Stimulated activated CD4-positive, alpha-beta T cell treated with anti-CD3 and anti-CD28 coated beads, Interleukin-15, amount 100 ng/mL, for 24 hours (primary cell): ENCODE data around the gene AGAP1.
"Not testable (repeated sequence)": the region's sequence is repeated elsewhere in the genome, so short reads cannot be mapped to it uniquely, and the experiment has no call there.

Source experiments
- DNase-seq: peaks from one replicate; pipeline ENCODE4 v3.0.0-alpha.2; 2020

AGAP1 gene

DNA sequence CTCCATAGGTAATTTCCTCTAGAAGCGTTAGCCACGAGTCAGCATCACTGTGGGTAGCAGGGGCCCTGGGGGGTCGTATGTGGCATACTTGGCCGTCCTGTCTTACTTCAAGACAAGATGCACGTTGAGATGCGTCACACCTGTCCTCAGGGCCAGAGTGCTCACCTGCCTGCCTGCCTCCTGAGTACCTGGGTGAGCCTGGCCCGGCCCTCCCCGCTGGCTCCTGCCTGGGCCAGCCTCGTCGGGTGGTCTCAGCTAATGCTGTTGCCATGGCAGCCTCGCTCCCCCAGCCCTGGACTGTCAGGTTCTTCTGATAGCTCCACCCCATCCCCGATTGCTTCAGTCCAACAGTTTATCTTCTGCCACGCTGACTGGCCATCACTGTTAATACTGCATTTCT, 441.9 kb downstream of the AGAP1 start:
- no peak for DNase-seq

DNA sequence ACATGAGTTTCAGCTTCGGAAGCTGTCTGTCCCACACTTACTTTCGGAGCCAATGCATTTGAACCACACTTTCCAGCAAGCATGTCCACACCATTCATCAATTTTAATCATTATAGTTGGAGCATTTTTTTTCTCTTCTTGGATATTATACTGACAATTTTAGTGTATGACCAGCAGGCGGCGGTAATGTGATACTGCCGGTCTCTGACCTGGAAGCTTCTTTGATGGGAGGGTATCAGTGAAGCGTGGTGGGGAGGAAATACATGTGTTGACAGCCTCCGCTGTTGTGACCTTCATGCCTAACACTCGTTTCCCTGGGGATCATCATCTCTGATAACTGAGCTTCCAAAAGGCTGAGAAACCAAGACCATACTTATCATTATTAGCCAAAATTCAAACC, 442.6 kb downstream of the AGAP1 start:
- DNase-seq, result peak; percentile 33

DNA sequence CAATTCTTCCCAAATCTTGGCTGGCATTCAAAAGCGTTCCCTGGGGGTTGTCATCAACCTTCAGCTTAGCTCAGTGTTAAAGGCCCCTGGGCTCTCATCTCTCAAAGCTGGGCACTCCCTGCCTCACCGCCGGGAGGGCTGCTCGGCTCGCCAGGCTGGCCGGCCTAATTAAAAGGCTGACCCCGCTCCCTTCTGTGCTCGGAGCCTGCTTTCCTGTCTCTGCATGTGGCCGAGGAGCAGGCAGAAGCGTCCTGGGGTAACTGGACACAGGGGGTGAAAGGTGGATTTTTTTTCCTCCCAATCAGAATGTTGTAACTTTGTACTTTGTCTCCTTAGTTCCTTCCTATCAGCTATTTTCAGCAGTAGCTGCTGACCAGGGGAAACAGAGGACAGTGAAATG, 443.2 kb downstream of the AGAP1 start:
- no peak for DNase-seq

- DNase-seq, result no peak
These were observed 443.7 kb downstream of the AGAP1 start for GRCh38 chr2:235937526-235937925.

GRCh38 chr2:235937936-235938335, 444.1 kb downstream of the AGAP1 start:
- no peak for DNase-seq

DNA sequence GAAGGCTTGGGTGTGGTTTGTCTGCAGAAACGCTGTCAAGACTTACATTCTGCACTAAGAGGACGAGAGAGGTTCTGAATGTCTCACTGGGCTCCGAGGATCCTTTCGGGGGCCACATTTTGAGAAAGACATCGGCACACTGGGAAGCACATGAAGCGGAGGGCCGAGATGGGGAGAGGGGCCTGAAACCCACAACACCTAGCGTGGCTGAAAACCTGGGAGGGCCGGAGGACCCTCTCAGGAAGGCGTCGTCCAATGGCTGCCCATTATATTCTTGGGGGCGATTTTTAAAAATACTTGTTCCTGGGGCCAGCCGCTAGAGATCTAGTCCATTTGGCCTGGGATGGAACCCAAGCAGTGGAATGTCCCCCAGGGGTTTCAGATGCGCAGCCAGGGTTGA, 444.8 kb downstream of the AGAP1 start:
- no peak for DNase-seq

DNA sequence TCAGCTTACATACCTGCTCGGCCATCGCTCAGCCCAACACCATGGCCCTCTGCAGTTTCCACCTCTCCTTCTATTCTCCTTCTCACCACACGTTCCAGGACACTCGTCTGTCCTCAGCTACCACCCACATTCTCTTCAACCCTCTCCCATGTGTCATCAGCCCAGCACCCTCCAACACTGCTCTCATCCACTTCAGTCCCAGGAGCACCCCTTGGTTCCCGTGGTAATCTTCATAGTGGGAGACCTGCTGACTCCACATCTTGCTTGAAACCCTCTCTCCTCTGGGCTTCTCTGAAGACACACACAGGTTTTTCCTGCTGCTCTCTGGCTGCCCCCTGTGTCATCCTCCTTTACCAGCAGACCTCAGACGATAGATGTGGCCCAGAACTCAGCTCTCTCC, 445.6 kb downstream of the AGAP1 start:
- DNase-seq, result no peak

DNA sequence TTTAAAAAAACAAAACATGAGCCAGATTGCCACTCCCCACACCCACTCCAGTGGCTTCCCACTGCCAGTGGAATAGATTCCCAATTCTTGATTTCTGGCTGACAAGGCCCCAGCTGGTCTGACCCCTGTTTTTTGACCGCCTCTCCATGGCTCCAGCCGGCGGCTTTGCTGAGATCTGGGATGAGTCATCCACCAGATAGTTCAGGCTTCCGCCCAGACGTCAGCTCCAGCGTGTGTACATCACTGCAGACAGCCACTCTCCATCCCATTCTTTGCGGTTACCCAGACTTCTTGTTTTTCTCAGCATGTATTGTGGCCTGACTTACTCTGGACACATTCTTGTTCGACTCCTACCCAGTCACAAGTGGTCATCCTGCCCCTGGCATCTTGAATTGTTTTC, 446.5 kb downstream of the AGAP1 start:
- no peak for DNase-seq

GRCh38 chr2:235944591-235944990, 450.7 kb downstream of the AGAP1 start:
- no peak for DNase-seq

- no peak for DNase-seq
These were observed 451.8 kb downstream of the AGAP1 start for GRCh38 chr2:235945608-235946140.

GRCh38 chr2:235946590-235946989, 452.7 kb downstream of the AGAP1 start:
- no peak for DNase-seq

DNA sequence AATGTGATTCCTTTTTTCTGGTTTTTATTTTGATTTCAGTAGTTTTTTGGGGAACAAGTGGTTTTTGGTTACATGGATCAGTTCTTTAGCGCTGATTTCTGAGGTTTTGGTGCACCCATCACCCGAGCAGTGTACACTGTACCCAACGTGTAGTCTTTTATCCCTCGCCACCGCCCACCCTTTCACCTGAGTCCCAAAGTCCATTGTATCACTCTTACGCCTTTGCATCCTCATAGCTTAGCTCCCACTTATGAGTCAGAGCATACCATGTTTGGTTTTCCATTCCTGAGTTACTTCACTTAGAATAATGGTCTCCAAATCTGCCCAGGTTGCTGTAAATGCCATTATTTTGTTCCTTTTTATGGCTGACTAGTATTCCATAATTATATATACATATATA, 453.2 kb downstream of the AGAP1 start:
- DNase-seq, result not testable (repeated sequence)

GRCh38 chr2:235949567-235950472, 456.0 kb downstream of the AGAP1 start:
- no peak for DNase-seq

- no peak for DNase-seq
These were observed 456.6 kb downstream of the AGAP1 start for GRCh38 chr2:235950473-235950809.

- DNase-seq, result no peak
These were observed 457.6 kb downstream of the AGAP1 start for GRCh38 chr2:235951493-235951892.

- DNase-seq, result peak; percentile 42
These were observed 458.1 kb downstream of the AGAP1 start for GRCh38 chr2:235951982-235952381.

GRCh38 chr2:235952714-235953113, 458.9 kb downstream of the AGAP1 start:
- DNase-seq, result no peak

- no peak for DNase-seq
These were observed 460.4 kb downstream of the AGAP1 start for GRCh38 chr2:235954281-235954680.

DNA sequence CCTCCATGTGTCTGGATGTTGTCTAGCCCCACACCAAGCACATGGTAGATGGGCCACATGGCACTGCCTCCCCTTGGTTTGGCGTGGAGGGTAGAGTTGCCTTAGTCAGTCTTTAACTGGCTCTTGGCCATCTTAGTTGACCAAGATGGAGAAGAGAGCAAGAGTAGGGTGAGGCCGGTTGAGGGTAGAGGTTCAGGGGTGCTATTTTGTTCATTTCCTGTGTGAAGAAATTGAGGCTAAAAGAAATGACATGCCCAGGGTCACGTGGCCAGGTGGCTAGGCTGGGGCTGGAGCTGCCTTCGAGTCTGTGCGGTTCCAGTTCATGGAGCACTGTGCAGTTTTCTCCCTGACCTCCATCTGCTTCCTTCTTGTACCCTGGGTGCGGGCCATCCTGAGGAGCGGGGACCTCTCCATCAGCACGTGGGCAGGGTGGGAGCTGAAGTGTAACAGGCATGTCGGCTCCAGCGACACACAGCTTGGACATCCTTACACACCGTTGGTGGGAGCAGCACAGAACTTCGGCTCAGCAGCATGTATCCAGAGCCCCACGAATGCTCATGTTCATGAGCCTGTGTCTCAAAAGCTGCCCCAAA, 461.1 kb downstream of the AGAP1 start:
- DNase-seq, result no peak

GRCh38 chr2:235955664-235956063, 461.8 kb downstream of the AGAP1 start:
- DNase-seq, result no peak

DNA sequence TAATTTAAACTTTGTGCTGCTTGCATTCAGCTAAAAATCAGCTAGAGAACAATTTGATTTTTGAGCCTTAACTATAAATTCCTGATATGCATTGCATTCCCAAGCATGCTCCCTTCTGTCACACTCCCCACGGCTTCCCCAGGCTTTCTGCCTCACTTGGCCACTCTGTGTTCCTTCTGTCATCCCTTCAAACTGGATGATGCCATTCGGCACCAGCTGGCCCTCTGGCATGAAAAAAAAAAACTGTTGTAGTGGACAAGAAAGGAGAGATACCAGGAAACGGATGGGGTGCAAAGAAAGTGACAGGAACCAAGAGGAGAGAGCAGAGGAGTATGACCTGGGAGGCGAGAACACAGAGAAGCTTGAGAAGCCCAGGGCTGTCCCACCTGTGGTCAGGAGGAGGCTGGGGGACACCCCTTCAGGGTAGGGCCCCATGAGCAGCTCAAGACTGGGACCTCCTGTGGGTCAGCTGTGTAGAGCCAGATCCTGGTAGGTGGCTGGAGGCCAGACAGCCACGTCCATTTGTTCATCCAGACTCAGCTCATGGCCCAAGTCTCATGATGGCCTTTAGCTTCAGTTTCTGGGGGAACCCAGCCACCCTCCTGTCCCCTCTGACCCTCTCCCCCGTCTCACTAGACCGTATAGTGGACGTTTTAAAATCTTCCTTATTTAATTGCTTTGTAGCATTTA, 462.6 kb downstream of the AGAP1 start:
- DNase-seq, result no peak

DNA sequence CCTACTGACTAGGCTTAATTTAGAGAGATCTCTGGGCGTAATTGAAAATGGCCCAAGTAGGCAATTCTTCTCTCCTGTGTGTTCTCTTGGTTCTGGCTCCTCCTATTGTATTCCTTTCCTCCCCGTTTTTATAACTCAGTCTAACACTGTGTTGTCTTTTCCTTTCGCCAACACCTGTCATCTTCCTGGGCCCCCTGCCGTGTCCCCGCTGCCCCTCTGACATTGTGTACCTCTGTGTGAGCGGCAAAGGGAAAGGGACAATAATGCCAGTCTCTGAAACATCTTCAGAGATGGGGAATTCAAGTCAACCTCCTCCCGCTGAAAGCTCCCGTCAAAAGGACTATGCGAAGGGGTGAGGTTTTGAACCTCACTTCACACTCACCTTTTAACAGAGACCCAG, 463.4 kb downstream of the AGAP1 start:
- no peak for DNase-seq

DNA sequence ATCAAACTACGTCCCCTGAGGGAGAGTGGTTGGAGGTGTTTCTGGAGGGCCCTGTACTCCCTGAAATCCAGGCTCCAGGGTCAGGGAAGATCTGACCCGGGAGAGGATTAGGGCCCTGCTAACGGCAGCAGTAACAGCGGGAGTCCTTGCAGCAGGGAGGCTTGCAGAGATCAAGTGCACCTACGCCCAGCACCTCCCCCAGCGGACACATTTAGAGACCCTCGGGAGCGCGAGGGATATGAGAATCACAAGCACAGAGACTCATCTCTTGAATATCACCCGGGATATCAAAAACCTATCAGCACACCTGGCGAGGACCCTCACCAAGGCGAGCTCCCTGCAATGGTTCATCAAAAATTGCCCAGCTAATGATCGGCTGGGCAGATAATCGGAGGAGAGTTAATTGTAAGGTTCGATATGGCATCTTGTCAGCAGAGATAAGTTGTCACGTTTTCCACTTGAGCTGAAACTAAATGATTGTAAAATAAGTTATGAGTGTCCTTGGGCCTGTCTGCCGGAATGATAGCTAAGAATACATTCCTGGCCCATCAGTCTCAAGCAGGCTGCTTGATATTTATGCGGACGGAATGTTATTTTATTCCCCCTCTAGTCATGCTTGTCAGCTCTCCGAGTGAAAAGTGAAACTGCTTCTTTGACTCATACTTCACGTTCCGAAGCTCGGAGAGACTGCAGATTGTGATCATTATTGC, 464.5 kb downstream of the AGAP1 start:
- no peak for DNase-seq
